ENCODE results near the gene VOPP1.

VOPP1 gene

DNA sequence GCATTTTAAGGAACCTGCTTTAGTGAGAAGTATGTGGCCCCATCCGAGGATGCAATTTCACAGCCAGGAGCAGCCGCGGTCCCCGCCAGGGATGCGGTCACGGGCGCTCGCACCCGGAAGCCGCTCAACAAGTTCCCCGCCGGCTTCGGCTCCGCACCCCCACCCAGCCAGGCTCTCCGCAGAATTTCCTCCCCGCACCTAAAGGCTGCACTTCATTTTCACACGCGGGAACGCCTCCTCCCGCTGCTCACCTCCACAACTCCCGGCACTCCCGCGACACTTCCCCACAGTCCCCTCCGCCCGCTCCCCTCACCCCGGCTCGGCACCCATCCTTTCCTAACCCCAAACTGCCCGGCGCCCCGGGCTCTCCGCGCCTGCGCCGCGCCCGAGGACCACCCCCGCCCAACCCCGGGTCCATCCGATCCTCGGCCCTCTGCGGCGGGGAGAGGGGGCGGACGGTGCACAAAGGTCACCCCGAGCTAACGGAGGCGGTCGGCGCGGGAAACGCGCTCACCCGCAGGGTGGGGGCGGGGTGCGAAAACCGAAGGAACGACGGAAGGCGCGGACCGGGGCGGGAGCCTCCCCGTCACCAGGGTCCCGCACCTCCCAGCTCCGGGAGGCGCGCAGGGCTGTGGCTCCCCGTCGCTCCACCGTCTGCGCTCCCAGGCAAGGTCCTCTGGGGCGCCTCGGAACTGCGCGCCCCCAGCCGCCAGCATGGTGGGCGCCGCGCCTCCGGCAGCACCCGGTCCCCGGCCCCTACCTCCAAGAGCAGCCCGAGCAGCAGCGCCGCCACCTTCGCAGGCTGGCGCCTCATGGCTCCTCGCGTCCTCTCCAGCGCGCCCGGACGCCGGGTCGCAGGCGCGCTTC, 558 bp downstream of the VOPP1 start:
- DNase-seq: peak; percentile 59 to 66
- TF ChIP-seq POLR2A (IDR thresholded peaks at IDR 0.05; ENCODE audit: low read length) (peak; percentile 18), GATA1 (IDR thresholded peaks at IDR 0.05; ENCODE audit: low read depth, low read length) (no peak)

DNA sequence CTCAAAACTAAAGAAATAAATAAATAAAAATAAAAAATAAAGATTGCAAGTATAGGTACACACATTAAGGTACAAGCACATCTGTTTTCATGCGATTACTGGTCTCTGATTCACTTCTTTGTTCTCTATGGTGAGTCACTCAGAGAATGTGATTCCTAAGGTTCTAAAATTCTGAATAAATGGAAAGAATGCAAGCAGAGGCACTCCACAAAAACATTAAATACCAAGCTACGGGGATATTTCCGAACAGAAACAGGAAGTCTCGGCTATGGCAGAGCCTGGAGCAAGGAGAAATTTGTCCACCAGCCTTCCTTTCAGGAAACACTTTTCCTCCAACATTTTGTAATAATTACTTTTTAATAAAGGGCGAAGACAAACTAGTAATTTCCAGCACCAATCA, 1.4 kb downstream of the VOPP1 start:
- TF ChIP-seq POLR2A (IDR thresholded peaks at IDR 0.05; ENCODE audit: low read length): no peak
- no peak for TF ChIP-seq GATA1 (IDR thresholded peaks at IDR 0.05; ENCODE audit: low read depth, low read length)
- DNase-seq: no peak

DNA sequence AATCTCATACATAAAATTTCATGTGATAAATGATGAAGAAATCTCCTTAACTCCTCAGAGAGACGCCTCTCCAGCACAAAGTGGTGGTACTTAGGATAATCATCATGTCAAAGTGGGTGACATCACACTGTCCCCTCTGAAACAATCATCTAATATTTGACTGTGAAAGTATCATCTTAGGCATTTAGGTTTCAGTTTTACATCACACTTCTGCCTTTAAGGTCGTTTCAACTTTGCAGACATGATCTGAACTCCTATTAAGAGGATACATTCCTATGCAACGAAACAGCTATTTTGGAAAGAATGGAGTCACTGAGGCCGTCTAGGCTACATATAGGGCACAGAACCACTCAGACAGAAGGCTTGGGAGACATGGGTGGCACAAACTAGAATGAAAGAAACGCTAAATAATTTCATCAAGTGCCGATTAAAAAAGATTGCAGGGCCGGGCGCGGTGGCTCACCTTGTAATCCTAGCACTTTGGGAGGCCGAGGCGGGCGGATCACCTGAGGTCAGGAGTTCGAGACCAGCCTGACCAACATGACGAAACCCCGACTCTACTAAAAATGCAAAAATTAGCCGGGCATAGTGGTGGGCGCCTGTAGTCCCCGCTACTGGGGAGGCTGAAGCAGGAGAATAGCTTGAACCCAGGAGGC, 2.0 kb downstream of the VOPP1 start:
- no peak for DNase-seq

DNA sequence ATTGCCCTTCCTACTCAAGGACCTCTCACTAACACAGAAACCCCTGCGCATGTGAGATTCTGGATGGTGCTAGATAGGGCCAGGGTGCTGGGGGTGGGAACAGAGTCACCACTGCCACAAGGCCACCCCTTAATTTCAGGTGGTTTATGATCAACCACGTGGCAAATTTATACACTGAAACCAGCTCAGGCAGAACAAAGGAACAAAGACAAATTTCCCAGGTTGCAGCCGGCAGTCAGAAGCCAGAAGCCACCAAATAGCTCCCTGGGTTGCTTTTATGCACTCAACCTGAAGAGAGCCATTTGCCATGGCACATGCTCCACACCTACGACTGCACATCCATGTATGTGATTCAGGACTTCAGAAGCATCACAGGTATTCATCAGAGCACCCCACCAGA, 2.5 kb downstream of the VOPP1 start:
- DNase-seq: no peak
- TF ChIP-seq POLR2A (IDR thresholded peaks at IDR 0.05; ENCODE audit: low read length) (no peak), GATA1 (IDR thresholded peaks at IDR 0.05; ENCODE audit: low read depth, low read length) (no peak)

More for the DNA sequence above, 2.0 kb downstream of the VOPP1 start:
- no peak for TF ChIP-seq POLR2A (IDR thresholded peaks at IDR 0.05; ENCODE audit: low read length)

DNA sequence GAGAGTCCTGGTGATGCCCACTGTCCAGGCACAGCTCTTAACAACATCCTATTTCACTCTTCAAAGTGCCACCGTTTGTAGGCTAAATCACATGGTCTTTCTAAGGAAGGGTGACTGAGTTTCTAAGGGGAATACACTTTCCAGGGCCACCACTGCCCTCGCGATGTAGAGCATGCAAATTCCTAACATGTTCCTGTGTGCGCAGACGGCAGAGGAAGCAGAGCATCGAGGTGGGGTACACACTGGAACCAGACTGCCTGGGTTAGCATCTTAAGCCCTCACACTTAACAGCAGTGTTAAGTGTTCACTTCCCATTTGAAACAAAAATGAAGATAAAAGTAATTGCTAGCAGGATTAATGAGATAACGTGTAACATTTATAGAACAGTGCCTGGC, 3.0 kb downstream of the VOPP1 start:
- DNase-seq: no peak
- TF ChIP-seq POLR2A (IDR thresholded peaks at IDR 0.05; ENCODE audit: low read length): no peak
- TF ChIP-seq GATA1 (IDR thresholded peaks at IDR 0.05; ENCODE audit: low read depth, low read length): no peak

DNA sequence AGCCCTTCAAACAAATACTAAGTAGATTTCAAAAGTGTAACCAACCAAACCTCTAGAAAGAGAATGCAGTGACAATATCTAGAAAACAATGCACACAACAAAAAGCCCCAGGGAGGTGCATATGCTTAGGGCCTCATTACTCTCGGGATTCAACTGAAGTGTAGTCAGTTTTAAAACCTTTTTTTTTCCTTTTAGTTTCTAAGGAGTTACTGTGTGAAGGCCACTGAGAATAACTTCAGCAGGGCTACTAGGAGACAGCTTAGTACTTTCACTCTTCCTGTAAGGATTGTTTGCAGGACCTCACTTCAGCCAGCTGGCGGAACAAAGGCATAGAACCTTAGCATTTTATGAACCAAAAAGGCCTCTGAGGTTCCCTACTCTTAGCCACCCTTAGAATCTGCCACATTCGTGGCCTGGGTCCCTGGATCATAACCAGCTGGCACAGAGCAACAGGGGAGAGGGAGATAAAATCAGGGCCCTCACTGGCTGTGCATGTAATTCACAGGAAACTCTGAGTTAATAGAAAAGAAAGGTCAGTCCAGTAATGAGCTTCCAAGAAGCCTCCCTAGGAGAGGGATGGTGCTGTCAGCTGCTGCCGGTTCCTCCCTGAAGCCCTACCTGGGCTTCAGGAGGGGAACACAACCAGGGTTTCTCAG, 3.6 kb downstream of the VOPP1 start:
- no peak for TF ChIP-seq GATA1 (IDR thresholded peaks at IDR 0.05; ENCODE audit: low read depth, low read length)
- no peak for TF ChIP-seq POLR2A (IDR thresholded peaks at IDR 0.05; ENCODE audit: low read length)
- DNase-seq: no peak

DNA sequence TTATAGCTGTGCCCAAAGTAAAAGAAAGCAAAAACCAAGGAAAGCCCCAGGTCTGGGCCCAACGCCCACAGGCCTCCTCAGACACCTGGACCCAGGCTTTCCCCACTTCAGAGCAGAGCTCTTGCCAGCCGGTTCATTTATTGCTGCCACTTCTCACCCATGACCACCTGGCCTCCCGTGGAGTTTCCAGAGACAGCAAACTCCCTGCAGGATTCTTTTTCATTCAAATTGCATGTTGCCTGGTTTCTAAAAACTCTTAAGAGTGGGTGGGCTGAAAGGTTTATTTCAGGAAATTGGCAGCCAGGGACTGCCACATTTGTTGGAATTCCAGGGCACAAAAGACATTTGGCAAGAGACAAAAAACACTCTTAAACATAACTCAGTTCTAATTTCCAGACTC, 4.7 kb downstream of the VOPP1 start:
- no peak for DNase-seq
- TF ChIP-seq POLR2A (IDR thresholded peaks at IDR 0.05; ENCODE audit: low read length) (no peak), GATA1 (IDR thresholded peaks at IDR 0.05; ENCODE audit: low read depth, low read length) (no peak)

DNA sequence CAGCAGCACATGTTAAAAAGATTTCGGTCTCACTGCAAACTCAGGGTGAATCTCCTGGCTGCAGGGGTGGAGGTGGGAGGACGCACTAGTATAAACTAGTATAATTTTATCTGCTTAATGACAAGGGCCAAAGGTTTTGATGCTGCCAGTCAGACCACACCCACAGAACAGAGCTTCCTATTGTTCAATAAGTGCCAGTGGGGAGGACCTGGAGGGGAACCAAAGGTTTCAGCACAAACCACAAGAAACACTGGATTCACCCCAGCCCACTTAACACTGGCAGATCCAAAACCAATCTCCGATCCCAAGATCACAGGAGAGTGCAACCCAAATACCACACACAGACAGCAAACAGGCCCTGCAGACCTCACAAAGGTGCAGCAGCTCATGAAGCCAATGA, 6.6 kb downstream of the VOPP1 start:
- DNase-seq: no peak
- TF ChIP-seq POLR2A (IDR thresholded peaks at IDR 0.05; ENCODE audit: low read length) (no peak), GATA1 (IDR thresholded peaks at IDR 0.05; ENCODE audit: low read depth, low read length) (no peak)

DNA sequence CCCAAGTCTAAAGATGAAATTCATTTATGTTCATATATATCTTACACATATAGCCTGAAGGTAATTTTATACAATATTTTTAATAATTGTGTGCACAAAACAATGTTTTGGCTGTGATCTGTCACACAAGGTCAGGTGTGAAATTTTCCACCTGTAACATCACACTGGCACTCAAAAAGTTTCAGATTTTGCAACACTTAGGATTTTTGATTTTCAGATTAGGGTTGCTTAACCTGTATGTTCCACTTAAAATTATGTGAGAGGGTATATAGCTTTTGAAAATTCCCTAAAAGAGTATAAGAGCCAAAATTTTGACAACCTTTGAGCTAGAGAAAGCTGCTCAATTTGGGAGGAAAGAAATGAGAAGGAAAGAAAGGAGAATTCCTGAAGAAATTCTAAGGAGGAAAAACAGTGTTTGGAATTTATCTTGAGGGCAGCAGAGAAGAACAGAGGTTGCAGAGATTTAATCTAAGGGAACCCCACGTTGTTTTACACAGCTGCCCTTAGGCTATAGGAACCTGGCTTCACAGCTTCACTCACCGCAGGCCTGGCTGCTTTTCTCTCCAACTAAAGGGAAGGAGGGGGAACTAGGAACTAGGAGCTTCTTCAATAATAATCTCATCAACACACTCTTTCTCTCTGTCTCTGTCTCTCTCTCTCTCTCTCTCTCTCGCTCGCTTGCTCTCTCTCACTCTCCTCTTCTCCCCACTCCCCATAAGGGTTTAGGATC, 8.5 kb downstream of the VOPP1 start:
- no peak for DNase-seq
- TF ChIP-seq GATA1 (IDR thresholded peaks at IDR 0.05; ENCODE audit: low read depth, low read length) (no peak), POLR2A (IDR thresholded peaks at IDR 0.05; ENCODE audit: low read length) (no peak)

DNA sequence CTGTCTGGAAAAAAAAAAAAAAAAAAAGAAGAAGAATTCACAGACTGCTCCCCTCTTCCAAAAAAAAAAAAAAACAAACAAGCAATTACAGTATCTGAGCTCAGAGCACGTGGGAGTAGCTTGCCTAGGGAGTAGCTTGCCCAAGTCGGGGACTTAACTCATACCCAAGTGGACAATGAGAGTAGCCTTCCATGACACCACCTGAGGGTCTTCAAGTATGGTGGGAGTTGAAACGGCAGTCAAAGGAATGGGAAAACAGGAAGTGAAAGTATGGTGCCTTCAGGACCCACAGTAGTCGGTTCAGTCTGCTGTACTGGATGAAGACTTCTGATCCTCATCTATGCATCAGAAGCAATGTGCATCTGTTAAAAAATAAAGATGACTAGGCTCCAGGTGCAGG, 10.6 kb downstream of the VOPP1 start:
- TF ChIP-seq GATA1 (IDR thresholded peaks at IDR 0.05; ENCODE audit: low read depth, low read length) (no peak), POLR2A (IDR thresholded peaks at IDR 0.05; ENCODE audit: low read length) (no peak)
- no peak for DNase-seq

DNA sequence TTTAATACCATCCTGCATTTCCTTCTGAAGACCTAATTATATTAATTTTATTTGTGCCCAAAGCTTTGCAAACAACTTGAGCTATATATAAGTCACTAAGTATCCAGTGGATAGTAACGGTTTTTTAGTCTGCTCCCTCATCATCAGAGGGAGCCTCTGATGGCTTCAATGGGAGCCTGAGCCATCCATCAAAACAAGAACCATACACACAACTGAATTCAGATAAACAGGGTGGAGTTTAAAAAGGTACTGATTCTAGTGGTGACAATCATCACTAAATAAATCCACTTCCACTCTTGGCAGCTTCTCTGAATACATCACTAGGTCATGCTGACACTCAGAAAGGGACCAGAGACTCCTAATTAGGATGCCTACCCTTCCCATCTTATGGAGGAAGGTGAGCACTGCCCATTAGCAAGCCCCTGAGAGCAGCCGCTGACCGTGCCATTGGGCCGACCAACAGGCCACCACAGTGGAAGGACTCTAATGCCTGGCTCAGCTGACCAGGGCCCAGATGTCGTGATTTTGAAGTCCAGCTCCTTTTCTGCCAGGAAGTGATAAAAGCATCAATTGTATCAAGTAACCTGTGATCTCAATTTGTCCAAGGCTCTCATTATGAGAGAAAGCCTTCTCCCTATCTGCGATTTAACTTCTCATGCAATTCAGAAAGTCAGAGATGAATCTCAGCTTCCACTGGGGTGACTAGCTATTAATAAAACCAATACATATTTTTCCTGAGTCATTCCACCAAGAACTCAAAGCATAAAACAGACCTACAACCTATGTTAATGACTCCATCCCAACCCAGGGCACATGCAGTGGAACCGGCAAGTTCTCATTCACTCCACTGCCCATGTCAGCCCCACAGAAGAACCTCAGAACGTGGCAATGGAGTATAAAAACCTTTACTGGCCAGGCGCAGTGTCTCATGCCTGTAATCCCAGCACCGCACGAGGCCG, 13.1 kb downstream of the VOPP1 start:
- TF ChIP-seq POLR2A (IDR thresholded peaks at IDR 0.05; ENCODE audit: low read length) (no peak), GATA1 (IDR thresholded peaks at IDR 0.05; ENCODE audit: low read depth, low read length) (no peak)
- DNase-seq: no peak

DNA sequence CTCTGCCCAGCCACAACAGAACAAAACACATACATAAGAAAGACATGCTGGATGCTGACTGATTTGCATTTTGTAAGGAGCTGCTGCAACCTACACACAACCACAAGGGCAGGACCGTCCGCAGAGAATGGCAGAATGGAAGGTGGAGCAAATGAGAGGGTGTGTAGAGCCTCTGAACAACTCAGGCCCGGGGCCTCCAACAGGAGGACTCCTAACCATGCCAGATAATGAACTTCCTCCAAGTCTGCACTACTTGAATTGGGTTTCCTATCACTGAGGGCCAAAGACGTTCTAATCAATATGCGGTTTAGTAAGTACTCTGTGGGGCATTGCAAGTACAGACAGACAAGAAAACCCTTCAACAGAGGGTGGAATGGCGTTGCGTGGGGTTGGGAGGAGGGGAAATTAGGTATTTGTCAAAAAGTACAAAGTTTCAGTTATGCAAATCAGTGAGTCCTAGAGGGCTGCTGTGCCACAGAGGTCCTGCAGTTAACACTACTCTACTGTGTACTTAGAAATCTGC, 14.6 kb downstream of the VOPP1 start:
- DNase-seq: peak; percentile 26 to 61
- TF ChIP-seq GATA1 (IDR thresholded peaks at IDR 0.05; ENCODE audit: low read depth, low read length): no peak
- no peak for TF ChIP-seq POLR2A (IDR thresholded peaks at IDR 0.05; ENCODE audit: low read length)

DNA sequence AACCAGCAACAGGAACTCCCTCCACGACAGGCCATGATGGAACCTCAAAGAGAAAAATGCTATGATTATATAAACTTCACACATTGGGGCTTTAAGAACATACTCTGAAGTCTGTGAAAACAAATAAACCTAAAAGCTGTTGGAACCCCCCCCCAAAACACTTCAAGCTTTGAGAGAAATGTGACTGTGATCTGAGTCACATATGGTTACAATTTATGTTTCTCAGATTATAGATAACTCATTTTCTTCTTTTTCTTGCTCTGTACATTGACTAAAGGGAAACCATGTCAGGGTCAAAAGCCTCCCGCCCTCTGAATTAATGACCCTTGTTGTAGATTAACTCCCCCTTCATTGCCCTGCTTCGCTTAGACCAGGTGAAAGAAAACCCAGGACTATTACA, 15.8 kb downstream of the VOPP1 start:
- TF ChIP-seq GATA1 (IDR thresholded peaks at IDR 0.05; ENCODE audit: low read depth, low read length) (no peak), POLR2A (IDR thresholded peaks at IDR 0.05; ENCODE audit: low read length) (no peak)
- no peak for DNase-seq

Data from erythroblast (primary cell).